ENCODE results near the gene CDC26.
"Not testable (repeated sequence)": the region's sequence is repeated elsewhere in the genome, so short reads cannot be mapped to it uniquely, and the experiment has no call there.

CDC26 gene

GRCh38 chr9:113237026-113237425, 38.3 kb downstream of the CDC26 start:
- in situ Hi-C loops (cut with MboI; ENCODE audit: low pct_unique_long_range_greater_than_20kb, low sequenced_read_pairs, unreplicated experiment) = no loop called here
- TF ChIP-seq, protein P1, sequence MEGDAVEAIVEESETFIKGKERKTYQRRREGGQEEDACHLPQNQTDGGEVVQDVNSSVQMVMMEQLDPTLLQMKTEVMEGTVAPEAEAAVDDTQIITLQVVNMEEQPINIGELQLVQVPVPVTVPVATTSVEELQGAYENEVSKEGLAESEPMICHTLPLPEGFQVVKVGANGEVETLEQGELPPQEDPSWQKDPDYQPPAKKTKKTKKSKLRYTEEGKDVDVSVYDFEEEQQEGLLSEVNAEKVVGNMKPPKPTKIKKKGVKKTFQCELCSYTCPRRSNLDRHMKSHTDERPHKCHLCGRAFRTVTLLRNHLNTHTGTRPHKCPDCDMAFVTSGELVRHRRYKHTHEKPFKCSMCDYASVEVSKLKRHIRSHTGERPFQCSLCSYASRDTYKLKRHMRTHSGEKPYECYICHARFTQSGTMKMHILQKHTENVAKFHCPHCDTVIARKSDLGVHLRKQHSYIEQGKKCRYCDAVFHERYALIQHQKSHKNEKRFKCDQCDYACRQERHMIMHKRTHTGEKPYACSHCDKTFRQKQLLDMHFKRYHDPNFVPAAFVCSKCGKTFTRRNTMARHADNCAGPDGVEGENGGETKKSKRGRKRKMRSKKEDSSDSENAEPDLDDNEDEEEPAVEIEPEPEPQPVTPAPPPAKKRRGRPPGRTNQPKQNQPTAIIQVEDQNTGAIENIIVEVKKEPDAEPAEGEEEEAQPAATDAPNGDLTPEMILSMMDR (IDR thresholded peaks at IDR 0.05; ENCODE audit: extremely low read depth, insufficient read depth, missing control alignments) = no peak

DNA sequence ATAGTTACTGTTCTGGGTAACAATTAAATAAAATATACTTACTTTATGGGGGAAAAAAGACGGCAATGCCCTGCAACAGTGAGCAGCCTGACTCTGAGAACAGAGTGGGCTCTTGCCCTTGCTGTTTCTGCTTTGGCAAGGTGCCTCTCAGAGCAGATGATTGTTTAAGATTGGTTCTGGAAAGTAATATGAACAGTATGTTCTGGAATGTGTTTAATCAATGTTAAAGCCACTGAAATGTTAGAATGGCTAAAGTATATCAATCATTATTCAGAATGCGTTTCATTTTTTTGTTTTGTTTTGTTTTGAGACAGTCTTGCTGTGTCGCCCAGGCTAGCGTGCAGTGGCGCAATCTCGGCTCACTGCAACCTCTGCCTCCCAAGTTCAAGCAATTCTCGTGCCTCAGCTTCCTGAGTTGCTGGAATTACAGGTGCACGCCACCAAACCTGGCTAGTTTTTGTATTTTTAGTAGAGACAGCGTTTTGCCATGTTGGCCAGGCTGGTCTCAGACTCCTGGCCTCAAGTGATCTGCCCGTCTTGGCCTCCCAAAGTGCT, 39.6 kb downstream of the CDC26 start:
- in situ Hi-C loops (cut with MboI; ENCODE audit: low pct_unique_long_range_greater_than_20kb, low sequenced_read_pairs, unreplicated experiment); DNase-seq (ENCODE audit: low spot score): not testable (repeated sequence)

More at GRCh38 chr9:113237026-113237425, 38.3 kb downstream of the CDC26 start:
- no peak for DNase-seq (ENCODE audit: low spot score)

DNA sequence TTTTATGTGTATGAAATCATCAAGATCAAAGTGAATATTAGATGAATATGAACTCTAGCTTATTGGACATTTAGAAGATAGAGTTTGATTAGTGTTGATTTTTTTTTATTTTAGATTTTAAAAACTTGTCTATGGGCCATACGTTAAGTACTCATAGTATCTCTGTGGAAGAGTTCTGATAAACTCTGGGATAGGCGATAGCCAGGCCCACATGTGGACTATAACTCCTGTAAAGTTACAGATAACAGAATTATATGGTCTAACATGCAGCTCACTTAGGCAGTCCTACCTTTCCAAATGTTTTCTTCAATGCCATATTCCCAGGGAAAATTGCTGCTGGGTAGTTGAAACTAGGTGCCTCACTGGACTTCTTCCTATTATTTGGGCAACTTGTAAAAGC, 43.7 kb downstream of the CDC26 start:
- DNase-seq (ENCODE audit: low spot score) = no peak
- TF ChIP-seq, protein P1 (IDR thresholded peaks at IDR 0.05; ENCODE audit: extremely low read depth, insufficient read depth, missing control alignments) = no peak
- in situ Hi-C loops (cut with MboI; ENCODE audit: low pct_unique_long_range_greater_than_20kb, low sequenced_read_pairs, unreplicated experiment) = no loop called here

GRCh38 chr9:113228130-113228665, 47.2 kb downstream of the CDC26 start:
- in situ Hi-C loops (cut with MboI; ENCODE audit: low pct_unique_long_range_greater_than_20kb, low sequenced_read_pairs, unreplicated experiment) = no loop called here
- no peak for DNase-seq (ENCODE audit: low spot score)
- TF ChIP-seq, protein P1 (IDR thresholded peaks at IDR 0.05; ENCODE audit: extremely low read depth, insufficient read depth, missing control alignments) = no peak

DNA sequence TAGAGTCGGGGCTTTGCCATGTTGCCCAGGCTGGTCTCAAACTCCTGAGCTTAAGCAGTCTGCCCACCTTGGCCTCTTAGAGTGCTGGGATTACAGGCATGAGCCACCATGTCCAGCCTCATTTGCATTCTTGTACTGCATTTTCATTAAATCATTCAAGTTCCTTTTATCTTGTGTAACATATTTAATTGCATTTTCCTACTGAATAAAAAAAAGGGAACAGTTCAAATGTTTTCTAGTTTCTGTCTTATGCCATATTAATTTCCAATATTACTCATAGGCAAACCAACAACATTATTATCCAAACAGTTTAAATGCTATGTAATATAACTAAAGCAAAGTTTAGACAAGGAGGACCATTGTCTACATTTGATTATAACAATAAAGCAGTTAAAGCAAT, 47.9 kb downstream of the CDC26 start:
- DNase-seq (ENCODE audit: low spot score) = no peak
- in situ Hi-C loops (cut with MboI; ENCODE audit: low pct_unique_long_range_greater_than_20kb, low sequenced_read_pairs, unreplicated experiment) = no loop called here
- TF ChIP-seq, protein P1 (IDR thresholded peaks at IDR 0.05; ENCODE audit: extremely low read depth, insufficient read depth, missing control alignments) = no peak

DNA sequence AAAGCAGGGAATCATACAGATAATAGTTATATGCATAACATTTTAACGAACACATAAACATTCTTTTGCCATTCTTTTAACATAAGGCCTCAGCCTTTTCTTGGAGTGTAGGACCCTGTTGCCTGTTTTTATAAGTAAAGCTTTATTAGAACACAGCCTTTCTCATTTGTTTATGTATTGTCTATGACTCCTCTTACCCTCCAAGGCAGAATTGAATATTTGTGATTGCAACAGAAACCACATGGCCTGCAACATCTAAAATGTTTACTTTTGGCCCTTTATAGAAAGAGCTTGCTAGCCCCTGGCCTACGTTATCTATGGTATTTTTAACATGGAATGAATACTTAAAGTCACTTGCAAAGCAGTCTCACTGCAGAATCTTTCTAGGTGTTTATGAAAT, 51.4 kb downstream of the CDC26 start:
- TF ChIP-seq, protein P1 (IDR thresholded peaks at IDR 0.05; ENCODE audit: extremely low read depth, insufficient read depth, missing control alignments) = no peak
- in situ Hi-C loops (cut with MboI; ENCODE audit: low pct_unique_long_range_greater_than_20kb, low sequenced_read_pairs, unreplicated experiment) = no loop called here
- no peak for DNase-seq (ENCODE audit: low spot score)

DNA sequence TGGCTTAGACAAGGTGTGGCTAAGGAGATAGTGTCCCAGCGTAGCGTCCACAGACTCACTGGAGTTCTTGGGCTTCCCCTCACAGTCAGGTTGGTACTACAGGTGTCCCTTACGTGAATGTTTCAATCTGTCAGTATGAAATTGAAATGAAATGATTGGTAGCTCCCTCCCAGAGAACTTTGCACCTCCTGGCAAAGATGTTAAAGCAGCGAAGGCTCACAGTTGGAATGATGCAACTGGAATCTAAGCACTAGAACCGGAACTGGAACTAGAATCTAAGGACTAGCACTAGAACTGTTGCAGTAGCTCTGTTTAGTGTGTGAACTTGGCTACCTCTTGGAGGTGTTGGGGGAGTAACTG, 52.9 kb downstream of the CDC26 start:
- TF ChIP-seq, protein P1 (IDR thresholded peaks at IDR 0.05; ENCODE audit: extremely low read depth, insufficient read depth, missing control alignments) = no peak
- in situ Hi-C loops (cut with MboI; ENCODE audit: low pct_unique_long_range_greater_than_20kb, low sequenced_read_pairs, unreplicated experiment) = no loop called here
- no peak for DNase-seq (ENCODE audit: low spot score)
